OCI-LY7 (cell line): ENCODE measurements around the gene CLDN12. TPM values are rescaled to one million over a fixed set of nuclear protein-coding genes. Genes with fewer than 3 reads are reported as not detected.

Experiments used
- BruUV-seq: library from RNA; stranded (reverse); fragments of 400-500 nt; replicated peaks from 2 replicates; lab custom pipeline; 2021; lab: Mats Ljungman, UMichigan
- CTCF ChIA-PET: fragments of 300-600 bp; sonication (Branson Sonifier 250); formaldehyde crosslinking; loops from one replicate; lab custom pipeline; 2022; ENCODE audit warnings: antibody characterized with exemption; ENCODE audit not compliant: unreplicated experiment; lab: Charles Lee
- POLR2A ChIA-PET: fragments of 300-600 bp; sonication (Branson Sonifier 250); formaldehyde crosslinking; loops from one replicate; lab custom pipeline; 2022; ENCODE audit warnings: antibody characterized with exemption; lab: Charles Lee
- DNase-seq: peaks from one replicate; pipeline ENCODE4 v3.0.0-alpha.2; 2015; ENCODE audit warnings: low spot score
- H2AFZ ChIP-seq: fragments of 200-600 bp; sonication (generic), shearing (Covaris generic); 2 replicates; pipeline ENCODE4 v1.6.1; 2014; ENCODE audit warnings: mild to moderate bottlenecking, antibody characterized with exemption, low read length, moderate library complexity
- H3K27ac ChIP-seq: fragments of 200-600 bp; sonication (generic); 2 replicates; pipeline ENCODE4 v1.5.1; 2014; ENCODE audit warnings: mixed run types, low read depth, mild to moderate bottlenecking, moderate library complexity, low read length, inconsistent platforms; ENCODE audit not compliant: poor library complexity, severe bottlenecking
- H3K36me3 ChIP-seq: fragments of 200-600 bp; sonication (generic); 2 replicates; pipeline ENCODE4 v1.6.1; 2014; ENCODE audit warnings: mild to moderate bottlenecking, antibody characterized with exemption, low read length, moderate library complexity, mixed read lengths; ENCODE audit not compliant: insufficient read depth
- H3K4me1 ChIP-seq: fragments of 200-600 bp; sonication (generic); 2 replicates; pipeline ENCODE4 v1.5.1; 2014; ENCODE audit warnings: mild to moderate bottlenecking, low read length; ENCODE audit not compliant: insufficient read depth, poor library complexity, severe bottlenecking
- H3K4me2 ChIP-seq: fragments of 200-600 bp; sonication (generic); 2 replicates; pipeline ENCODE4 v1.6.1; 2014; ENCODE audit warnings: mild to moderate bottlenecking, low read length
- H3K4me3 ChIP-seq: fragments of 200-600 bp; sonication (generic); 2 replicates; pipeline ENCODE4 v1.5.1; 2014; ENCODE audit warnings: mild to moderate bottlenecking, low read depth, low read length; ENCODE audit not compliant: poor library complexity, severe bottlenecking
- H3K79me2 ChIP-seq: fragments of 200-600 bp; sonication (generic); 2 replicates; pipeline ENCODE4 v1.6.1; 2016; ENCODE audit warnings: low read depth, mild to moderate bottlenecking, low read length, moderate library complexity, mixed read lengths; ENCODE audit not compliant: insufficient read depth
- H3K9me2 ChIP-seq: fragments of 200-600 bp; sonication (generic); 2 replicates; pipeline ENCODE4 v1.6.1; 2016; ENCODE audit warnings: mild to moderate bottlenecking, low read length, mixed read lengths; ENCODE audit not compliant: insufficient read depth
- H3K9me3 ChIP-seq: fragments of 200-600 bp; sonication (generic); 2 replicates; pipeline ENCODE4 v1.6.1; 2014; ENCODE audit warnings: mild to moderate bottlenecking, mixed run types, low read length, mixed read lengths
- H4K20me1 ChIP-seq: fragments of 200-600 bp; sonication (generic); 2 replicates; pipeline ENCODE4 v1.6.1; 2014; ENCODE audit warnings: mild to moderate bottlenecking, antibody characterized with exemption, low read length, moderate library complexity, mixed read lengths; ENCODE audit not compliant: insufficient read depth
- CTCF ChIP-seq: fragments of 200-600 bp; sonication (generic); conservative IDR thresholded peaks from 2 replicates; pipeline ENCODE4 v1.5.1; 2014; ENCODE audit warnings: mild to moderate bottlenecking, antibody characterized with exemption, low read length, moderate library complexity, mixed read lengths
- EZH2phosphoT487 ChIP-seq: fragments of 200-600 bp; sonication (generic); IDR thresholded peaks from 2 replicates; pipeline ENCODE4 v1.6.1; 2018; ENCODE audit warnings: low read depth, borderline replicate concordance, mild to moderate bottlenecking, mixed run types, antibody characterized with exemption, low read length, moderate library complexity, mixed read lengths
- intact Hi-C: fragments of 100-400 bp; cut with micrococcal nuclease; formaldehyde crosslinking; loops from one replicate; pipeline ENCODE4 v1.10.0; 2022; ENCODE audit not compliant: unreplicated experiment
- total RNA-seq, 2 experiments: library from RNA; depleted of rRNA in 1 of 2; stranded (reverse); fragments of >200 nt in 1 of 2; shearing (Covaris generic) in 1 of 2; gene quantifications; 2 replicates each; pipeline ENCODE4 v1.2.3, GENCODE V29; 2014 to 2022

The CLDN12 gene
- total RNA-seq, 2 experiments from 2014 or later = 11.0 to 17.0 TPM

- Histone ChIP-seq H3K4me3 (no peak overlapping the region), H3K27ac (no peak overlapping the region), H3K36me3 (peaks cover 63% of the 10 kb centered on the region), H3K9me2 (no peaks in the 10 kb centered on the region), H3K4me2 (no peak overlapping the region), H3K4me1 (no peaks in the 10 kb centered on the region), H3K79me2 (no peaks in the 10 kb centered on the region), H3K9me3 (no peaks in the 10 kb centered on the region), H4K20me1 (no peaks in the 10 kb centered on the region), H2AFZ (no peak overlapping the region)
- ChIA-PET POLR2A (interaction anchor here (0.7 to 1.0 kb wide), 2 partner anchors 9 to 267 kb away, joined by 3 to 4 read pairs; no protein-coding TSS in a partner anchor), CTCF (no interaction called here)
- TF ChIP-seq CTCF (no peak), EZH2phosphoT487 (no peak)
- DNase-seq = no peak
- BruUV-seq = no TSS peak
- intact Hi-C loops = loop anchor here (10.0 kb wide), 1 partner anchor 167 kb away; the partner anchor contains the start of gene CFAP69
Measured at GRCh38 chr7:90411510-90411909, 8.2 kb downstream of the CLDN12 start.

DNA sequence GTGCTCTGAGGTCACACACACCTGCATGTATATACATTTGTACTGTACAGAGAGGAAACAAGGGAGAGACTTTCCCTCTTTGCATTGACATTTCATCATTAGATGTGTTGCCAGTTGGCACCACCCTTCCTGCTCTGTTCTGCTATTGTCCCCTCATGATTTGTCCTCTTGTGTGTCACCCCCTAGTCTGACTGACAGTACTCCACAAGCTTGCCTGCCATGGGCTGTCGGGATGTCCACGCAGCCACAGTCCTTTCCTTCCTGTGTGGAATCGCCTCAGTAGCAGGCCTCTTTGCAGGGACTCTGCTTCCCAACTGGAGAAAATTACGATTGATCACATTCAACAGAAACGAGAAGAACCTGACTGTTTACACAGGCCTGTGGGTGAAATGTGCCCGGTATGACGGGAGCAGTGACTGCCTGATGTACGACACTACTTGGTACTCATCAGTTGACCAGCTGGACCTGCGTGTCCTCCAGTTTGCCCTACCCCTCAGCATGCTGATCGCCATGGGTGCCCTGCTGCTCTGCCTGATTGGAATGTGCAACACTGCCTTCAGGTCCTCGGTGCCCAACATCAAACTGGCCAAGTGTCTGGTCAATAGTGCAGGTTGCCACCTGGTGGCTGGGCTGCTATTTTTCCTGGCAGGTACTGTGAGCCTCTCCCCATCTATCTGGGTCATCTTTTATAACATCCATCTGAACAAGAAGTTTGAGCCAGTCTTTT, 9.4 kb downstream of the CLDN12 start:
- Histone ChIP-seq H3K4me1 (no peaks in the 10 kb centered on the region), H3K9me3 (no peaks in the 10 kb centered on the region), H3K4me2 (no peak overlapping the region), H3K36me3 (peaks cover 55% of the 10 kb centered on the region), H3K27ac (no peak overlapping the region), H3K4me3 (no peak overlapping the region), H3K9me2 (no peaks in the 10 kb centered on the region), H4K20me1 (no peaks in the 10 kb centered on the region), H3K79me2 (no peaks in the 10 kb centered on the region), H2AFZ (no peak overlapping the region)
- no TSS peak for BruUV-seq
- ChIA-PET POLR2A (no interaction called here), CTCF (no interaction called here)
- TF ChIP-seq EZH2phosphoT487 (no peak), CTCF (peak; percentile 66)
- peak; percentile 10 for DNase-seq
- intact Hi-C loops = loop anchor here (10.0 kb wide), 1 partner anchor 168 kb away; the partner anchor contains the start of gene CFAP69

- Histone ChIP-seq H3K4me2 (no peak overlapping the region), H3K9me2 (no peaks in the 10 kb centered on the region), H3K27ac (no peak overlapping the region), H3K4me1 (no peaks in the 10 kb centered on the region), H4K20me1 (no peaks in the 10 kb centered on the region), H3K4me3 (no peak overlapping the region), H3K79me2 (no peaks in the 10 kb centered on the region), H3K9me3 (no peaks in the 10 kb centered on the region), H3K36me3 (peaks cover 50% of the 10 kb centered on the region), H2AFZ (no peak overlapping the region)
- CTCF ChIA-PET = no interaction called here
- no TSS peak for BruUV-seq
- TF ChIP-seq CTCF (no peak), EZH2phosphoT487 (no peak)
- POLR2A ChIA-PET = interaction anchor here (0.7 kb wide), 1 partner anchor 19 kb away, joined by 3 read pairs; no protein-coding TSS in a partner anchor
- DNase-seq = no peak
- intact Hi-C loops = loop anchor here (10.0 kb wide), 1 partner anchor 168 kb away; the partner anchor contains the start of gene CFAP69
Measured at GRCh38 chr7:90413185-90413528, 9.9 kb downstream of the CLDN12 start.
